HEK293 (cell line): ENCODE data around the gene EGFR.

Experiments used
- CTCF ChIA-PET: fragments of 350-600 bp; formaldehyde crosslinking; extraction: SDS; loops from one replicate; lab custom pipeline; 2021; ENCODE audit warnings: antibody characterized with exemption; lab: Yijun Ruan, JAX
- POLR2A ChIA-PET: fragments of 300-600 bp; formaldehyde crosslinking; extraction: SDS; loops from one replicate; lab custom pipeline; 2020; ENCODE audit warnings: antibody characterized with exemption, inconsistent platforms; lab: Yijun Ruan, JAX
- H3K27ac ChIP-seq: fragments of 200-500 bp; sonication (Bioruptor generic); 2 replicates; pipeline ENCODE4 v1.5.1; 2014; ENCODE audit warnings: low read depth, low read length, control low read depth, inconsistent platforms; ENCODE audit errors: extremely low read depth
- H3K36me3 ChIP-seq, 2 experiments: fragments of 200-500 bp in 1 of 2; sonication (Bioruptor generic) in 1 of 2; 1 replicate in 1 of 2; 2 replicates in 1 of 2; pipeline ENCODE4 v1.5.1; 2014 to 2017; ENCODE audit warnings: inconsistent platforms in 2 of 2, low read length in 2 of 2; ENCODE audit not compliant: control insufficient read depth in 2 of 2, insufficient read depth in 1 of 2
- H3K4me1 ChIP-seq: fragments of 200-500 bp; sonication (Bioruptor generic); 2 replicates; pipeline ENCODE4 v1.5.1; 2014; ENCODE audit warnings: mild to moderate bottlenecking, low read length, inconsistent platforms; ENCODE audit not compliant: control insufficient read depth, insufficient read depth
- H3K4me3 ChIP-seq: 2 replicates; pipeline ENCODE4 v1.5.1; 2011; ENCODE audit warnings: low read depth, mild to moderate bottlenecking, control low read depth, low read length, moderate library complexity
- H3K9me3 ChIP-seq: fragments of 200-500 bp; sonication (Bioruptor generic); 2 replicates; pipeline ENCODE4 v1.5.1; 2014; ENCODE audit warnings: low read depth, low read length, inconsistent platforms; ENCODE audit not compliant: control insufficient read depth, insufficient read depth
- WT1 ChIP-seq: fragments of 450-650 bp; formaldehyde crosslinking; IDR thresholded peaks from 2 replicates; pipeline ENCODE4 v1.5.1; 2016; ENCODE audit warnings: missing biosample characterization, missing genetic modification characterization
- ZBTB26 ChIP-seq: fragments of 450-650 bp; formaldehyde crosslinking; optimal IDR thresholded peaks from 2 replicates; pipeline ENCODE3; 2016; ENCODE audit warnings: missing biosample characterization, mild to moderate bottlenecking, missing genetic modification characterization
- ZBTB48 ChIP-seq: fragments of 450-650 bp; formaldehyde crosslinking; IDR thresholded peaks from 2 replicates; pipeline ENCODE4 v1.5.1; 2016; ENCODE audit warnings: missing biosample characterization, missing genetic modification characterization
- ZNF121 ChIP-seq: fragments of 450-650 bp; formaldehyde crosslinking; IDR thresholded peaks from 2 replicates; pipeline ENCODE4 v1.5.1; 2016; ENCODE audit warnings: missing biosample characterization, missing genetic modification characterization
- ZNF132 ChIP-seq: fragments of 450-650 bp; formaldehyde crosslinking; IDR thresholded peaks from 2 replicates; pipeline ENCODE4 v1.5.1; 2017; ENCODE audit warnings: missing biosample characterization, missing genetic modification characterization, borderline replicate concordance
- ZNF202 ChIP-seq: fragments of 450-650 bp; formaldehyde crosslinking; IDR thresholded peaks from 2 replicates; pipeline ENCODE4 v1.5.1; 2016; ENCODE audit warnings: missing biosample characterization, missing genetic modification characterization, borderline replicate concordance
- ZNF266 ChIP-seq: fragments of 450-650 bp; formaldehyde crosslinking; IDR thresholded peaks from 2 replicates; pipeline ENCODE4 v1.5.1; 2016; ENCODE audit warnings: missing biosample characterization, missing genetic modification characterization, low read depth
- ZNF280C ChIP-seq: fragments of 450-650 bp; formaldehyde crosslinking; IDR thresholded peaks from 2 replicates; pipeline ENCODE4 v1.5.1; 2016; ENCODE audit warnings: missing biosample characterization, missing genetic modification characterization
- ZNF311 ChIP-seq: fragments of 450-650 bp; formaldehyde crosslinking; IDR thresholded peaks from 2 replicates; pipeline ENCODE4 v1.5.1; 2017; ENCODE audit warnings: missing biosample characterization, missing genetic modification characterization, borderline replicate concordance
- ZNF449 ChIP-seq: fragments of 450-650 bp; formaldehyde crosslinking; IDR thresholded peaks from 2 replicates; pipeline ENCODE4 v1.5.1; 2017; ENCODE audit warnings: missing biosample characterization, mild to moderate bottlenecking, missing genetic modification characterization, moderate library complexity
- ZNF473 ChIP-seq: fragments of 450-650 bp; formaldehyde crosslinking; IDR thresholded peaks from 2 replicates; pipeline ENCODE4 v1.5.1; 2017; ENCODE audit warnings: missing biosample characterization, missing genetic modification characterization
- ZNF510 ChIP-seq: fragments of 450-650 bp; formaldehyde crosslinking; IDR thresholded peaks from 2 replicates; pipeline ENCODE4 v1.5.1; 2018; ENCODE audit warnings: mild to moderate bottlenecking, missing genetic modification characterization, missing biosample characterization; ENCODE audit not compliant: insufficient replicate concordance
- ZNF548 ChIP-seq: fragments of 450-650 bp; formaldehyde crosslinking; IDR thresholded peaks from 2 replicates; pipeline ENCODE4 v1.5.1; 2016; ENCODE audit warnings: missing biosample characterization, missing genetic modification characterization
- ZNF596 ChIP-seq: fragments of 450-650 bp; IDR thresholded peaks from 2 replicates; pipeline ENCODE4 v1.5.0; 2018; ENCODE audit warnings: missing biosample characterization, mild to moderate bottlenecking, missing genetic modification characterization, moderate library complexity
- ZNF692 ChIP-seq: fragments of 450-650 bp; formaldehyde crosslinking; IDR thresholded peaks from 2 replicates; pipeline ENCODE4 v1.5.1; 2016; ENCODE audit warnings: missing biosample characterization, missing genetic modification characterization
- ZSCAN30 ChIP-seq: fragments of 450-650 bp; IDR thresholded peaks from 2 replicates; pipeline ENCODE4 v1.5.1; 2018; ENCODE audit warnings: missing biosample characterization, mild to moderate bottlenecking, missing genetic modification characterization, moderate library complexity
- TF ChIP-seq, protein P1 (sequence below): fragments of 450-650 bp; formaldehyde crosslinking; conservative IDR thresholded peaks from 2 replicates; pipeline ENCODE4 v1.5.1; 2016; ENCODE audit warnings: low read depth, missing biosample characterization, missing genetic modification characterization

EGFR gene

DNA sequence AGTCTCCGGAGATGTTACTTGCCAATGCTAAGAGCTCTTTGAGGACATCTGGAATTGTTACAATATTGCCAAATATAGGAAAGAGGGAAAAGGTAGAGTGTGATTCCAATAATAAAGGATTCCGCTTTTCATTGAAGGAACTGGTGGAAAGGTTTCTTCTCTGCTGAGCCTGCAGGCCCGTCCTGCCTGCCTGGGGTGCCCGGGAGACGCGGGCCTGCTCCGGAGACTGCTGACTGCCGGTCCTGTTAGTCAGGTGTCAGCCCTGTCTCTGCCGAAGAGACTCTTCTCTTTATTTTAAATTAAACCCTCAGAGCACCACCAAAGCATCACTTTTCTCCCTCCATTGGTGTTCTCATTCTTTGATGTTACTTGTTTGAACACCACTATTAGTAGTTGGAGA lies 2.2 kb downstream of the EGFR start:
- Histone ChIP-seq H3K4me1 (peaks cover 3% of the 10 kb centered on the region; the same call in 1 of the 2 replicates), H3K4me3 (no peak overlapping the region)
- POLR2A ChIA-PET: interaction anchor here (0.5 kb wide), 1 partner anchor 41 kb away, joined by 5 read pairs; no protein-coding TSS in a partner anchor

GRCh38 chr7:55022002-55022985 lies 3.5 kb downstream of the EGFR start:
- ChIA-PET POLR2A (no interaction called here), CTCF (no interaction called here)
- no peaks in the 10 kb centered on the region for H3K9me3 ChIP-seq
- H3K36me3 ChIP-seq: no peaks in the 10 kb centered on the region
- H3K27ac ChIP-seq: no peak overlapping the region
- peaks cover 3% of the 10 kb centered on the region; the same call in 1 of the 2 replicates for H3K4me1 ChIP-seq
- H3K4me3 ChIP-seq: no peak overlapping the region
- TF ChIP-seq ZNF473 (tag by site-specific recombination) (no peak), ZNF548 (no peak), ZNF596 (tag by site-specific recombination) (no peak), ZNF132 (no peak), ZNF449 (tag by site-specific recombination) (no peak), ZNF121 (tag by site-specific recombination) (no peak), ZBTB26 (tag by site-specific recombination) (no peak)
- TF ChIP-seq, protein P1, sequence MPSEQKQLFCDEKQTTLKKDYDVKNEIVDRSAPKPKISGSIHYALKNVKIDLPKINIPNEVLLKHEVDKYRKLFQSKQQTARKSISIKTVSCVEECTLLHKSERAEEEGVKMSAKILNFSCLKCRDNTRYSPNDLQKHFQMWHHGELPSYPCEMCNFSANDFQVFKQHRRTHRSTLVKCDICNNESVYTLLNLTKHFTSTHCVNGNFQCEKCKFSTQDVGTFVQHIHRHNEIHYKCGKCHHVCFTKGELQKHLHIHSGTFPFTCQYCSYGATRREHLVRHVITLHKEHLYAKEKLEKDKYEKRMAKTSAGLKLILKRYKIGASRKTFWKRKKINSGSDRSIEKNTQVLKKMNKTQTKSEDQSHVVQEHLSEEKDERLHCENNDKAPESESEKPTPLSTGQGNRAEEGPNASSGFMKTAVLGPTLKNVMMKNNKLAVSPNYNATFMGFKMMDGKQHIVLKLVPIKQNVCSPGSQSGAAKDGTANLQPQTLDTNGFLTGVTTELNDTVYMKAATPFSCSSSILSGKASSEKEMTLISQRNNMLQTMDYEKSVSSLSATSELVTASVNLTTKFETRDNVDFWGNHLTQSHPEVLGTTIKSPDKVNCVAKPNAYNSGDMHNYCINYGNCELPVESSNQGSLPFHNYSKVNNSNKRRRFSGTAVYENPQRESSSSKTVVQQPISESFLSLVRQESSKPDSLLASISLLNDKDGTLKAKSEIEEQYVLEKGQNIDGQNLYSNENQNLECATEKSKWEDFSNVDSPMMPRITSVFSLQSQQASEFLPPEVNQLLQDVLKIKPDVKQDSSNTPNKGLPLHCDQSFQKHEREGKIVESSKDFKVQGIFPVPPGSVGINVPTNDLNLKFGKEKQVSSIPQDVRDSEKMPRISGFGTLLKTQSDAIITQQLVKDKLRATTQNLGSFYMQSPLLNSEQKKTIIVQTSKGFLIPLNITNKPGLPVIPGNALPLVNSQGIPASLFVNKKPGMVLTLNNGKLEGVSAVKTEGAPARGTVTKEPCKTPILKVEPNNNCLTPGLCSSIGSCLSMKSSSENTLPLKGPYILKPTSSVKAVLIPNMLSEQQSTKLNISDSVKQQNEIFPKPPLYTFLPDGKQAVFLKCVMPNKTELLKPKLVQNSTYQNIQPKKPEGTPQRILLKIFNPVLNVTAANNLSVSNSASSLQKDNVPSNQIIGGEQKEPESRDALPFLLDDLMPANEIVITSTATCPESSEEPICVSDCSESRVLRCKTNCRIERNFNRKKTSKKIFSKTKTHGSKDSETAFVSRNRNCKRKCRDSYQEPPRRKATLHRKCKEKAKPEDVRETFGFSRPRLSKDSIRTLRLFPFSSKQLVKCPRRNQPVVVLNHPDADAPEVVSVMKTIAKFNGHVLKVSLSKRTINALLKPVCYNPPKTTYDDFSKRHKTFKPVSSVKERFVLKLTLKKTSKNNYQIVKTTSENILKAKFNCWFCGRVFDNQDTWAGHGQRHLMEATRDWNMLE: no peak

More for the DNA sequence above, 2.2 kb downstream of the EGFR start:
- no peak for TF ChIP-seq ZSCAN30 (tag by site-specific recombination)
- no peak for TF ChIP-seq ZNF473 (tag by site-specific recombination)
- TF ChIP-seq ZNF266: no peak
- no peak for TF ChIP-seq ZNF510 (tag by site-specific recombination)
- TF ChIP-seq ZNF692 (tag by site-specific recombination): no peak
- TF ChIP-seq WT1 (tag by site-specific recombination): no peak
- no peak for TF ChIP-seq ZNF202 (tag by site-specific recombination)
- no peak for TF ChIP-seq ZBTB48 (tag by site-specific recombination)
- no peak for TF ChIP-seq ZNF121 (tag by site-specific recombination)
- no peak for TF ChIP-seq ZNF280C (tag by site-specific recombination)
- no peak for TF ChIP-seq ZNF311 (tag by site-specific recombination)
- Histone ChIP-seq H3K9me3 (no peaks in the 10 kb centered on the region), H3K36me3 (no peaks in the 10 kb centered on the region), H3K27ac (no peak overlapping the region)
- CTCF ChIA-PET: interaction anchor here (0.6 kb wide), 1 partner anchor 75 kb away, joined by 3 read pairs; no protein-coding TSS in a partner anchor
